ENCODE measurements around the gene ZNF710. TPM values are rescaled to one million over a fixed set of nuclear protein-coding genes. Genes with fewer than 3 reads are reported as not detected.
A peak's percentile ranks its signal among the peaks of the same experiment; 100 is the strongest.

Gene ZNF710
- total RNA-seq, 2 donors from 2014 or later: 18.1 to 34.5 TPM

GRCh38 chr15:90028376-90028944 is 27.3 kb downstream of the ZNF710 start:
- ATAC-seq (no peak), DNase-seq (no peak)
- Histone ChIP-seq H3K4me3 (no peak overlapping the region), H3K4me1 (peaks cover 74% of the 10 kb centered on the region), H3K9me3 (no peaks in the 10 kb centered on the region), H3K27ac (peak overlapping the region; percentile 28 to 84 (median 66)), H3K36me3 (replicated peaks in 1 of 2; ENCODE audit: insufficient read depth in 1 of 2, low read depth in 2 of 2) (no peaks in the 10 kb centered on the region), H3K27me3 (no peaks in the 10 kb centered on the region)
- 28 to 44% methylated on average over 5 of the region's 5 CpGs for WGBS, 2 donors
- TF ChIP-seq CTCF (IDR thresholded peaks at IDR 0.05): no peak
- no peak for TF ChIP-seq POLR2A (IDR thresholded peaks at IDR 0.05)
- intact Hi-C loops (cut with DNase I): no loop called here

GRCh38 chr15:90029024-90029423 is 27.9 kb downstream of the ZNF710 start:
- peak; percentile 91 for ATAC-seq
- peak; percentile 67 to 87 (median 80) for DNase-seq
- Histone ChIP-seq H3K4me1 (peaks cover 79% of the 10 kb centered on the region), H3K4me3 (no peak overlapping the region), H3K27ac (peak overlapping the region; percentile 46 to 84 (median 66)), H3K27me3 (no peaks in the 10 kb centered on the region), H3K9me3 (no peaks in the 10 kb centered on the region), H3K36me3 (replicated peaks in 1 of 2; ENCODE audit: insufficient read depth in 1 of 2, low read depth in 2 of 2) (no peaks in the 10 kb centered on the region)
- 17 to 20% methylated on average over 1 of the region's 1 CpG for WGBS, 2 donors
- intact Hi-C loops (cut with DNase I): no loop called here
- TF ChIP-seq POLR2A (IDR thresholded peaks at IDR 0.05): no peak
- no peak for TF ChIP-seq CTCF (IDR thresholded peaks at IDR 0.05)

GRCh38 chr15:90030376-90030775 is 29.3 kb downstream of the ZNF710 start:
- H3K36me3 ChIP-seq (replicated peaks in 1 of 2; ENCODE audit: insufficient read depth in 1 of 2, low read depth in 2 of 2): no peaks in the 10 kb centered on the region
- WGBS, 2 donors: 54 to 61% methylated on average over 8 of the region's 8 CpGs
- ATAC-seq (peak; percentile 52), DNase-seq (peak; percentile 57 to 79 (median 72))
- peak overlapping the region in 3 of 4 donors; percentile 63 to 84 (median 70) for H3K27ac ChIP-seq
- no peaks in the 10 kb centered on the region for H3K27me3 ChIP-seq
- H3K9me3 ChIP-seq: no peaks in the 10 kb centered on the region
- no peak overlapping the region for H3K4me3 ChIP-seq
- H3K4me1 ChIP-seq: peaks cover 79% of the 10 kb centered on the region
- intact Hi-C loops (cut with DNase I): no loop called here
- TF ChIP-seq POLR2A (IDR thresholded peaks at IDR 0.05): no peak
- no peak for TF ChIP-seq CTCF (IDR thresholded peaks at IDR 0.05)

GRCh38 chr15:90031231-90031791 is 30.2 kb downstream of the ZNF710 start:
- no peaks in the 10 kb centered on the region for H3K27me3 ChIP-seq
- peak overlapping the region in 2 of 4 donors; percentile 31 to 69 for H3K27ac ChIP-seq
- 46 to 70% methylated on average over 8 of the region's 8 CpGs for WGBS, 2 donors
- peak in 1 of 4 donors; percentile 54 for DNase-seq
- intact Hi-C loops (cut with DNase I): no loop called here
- H3K4me1 ChIP-seq: peaks cover 77% of the 10 kb centered on the region
- no peak overlapping the region for H3K4me3 ChIP-seq
- H3K36me3 ChIP-seq (replicated peaks in 1 of 2; ENCODE audit: insufficient read depth in 1 of 2, low read depth in 2 of 2): no peaks in the 10 kb centered on the region
- TF ChIP-seq CTCF (IDR thresholded peaks at IDR 0.05): no peak
- TF ChIP-seq POLR2A (IDR thresholded peaks at IDR 0.05): no peak
- ATAC-seq: no peak
- no peaks in the 10 kb centered on the region for H3K9me3 ChIP-seq

GRCh38 chr15:90033006-90033405 is 31.9 kb downstream of the ZNF710 start:
- TF ChIP-seq CTCF (IDR thresholded peaks at IDR 0.05): no peak
- no peak for TF ChIP-seq POLR2A (IDR thresholded peaks at IDR 0.05)
- 78 to 81% methylated on average over 5 of the region's 5 CpGs for WGBS, 2 donors
- DNase-seq: no peak

More at GRCh38 chr15:90033006-90033405, 31.9 kb downstream of the ZNF710 start:
- Histone ChIP-seq H3K4me3 (no peak overlapping the region), H3K9me3 (no peaks in the 10 kb centered on the region), H3K4me1 (peaks cover 88% of the 10 kb centered on the region), H3K27me3 (no peaks in the 10 kb centered on the region), H3K36me3 (replicated peaks in 1 of 2; ENCODE audit: insufficient read depth in 1 of 2, low read depth in 2 of 2) (no peaks in the 10 kb centered on the region), H3K27ac (peak overlapping the region in 3 of 4 donors; percentile 25 to 89 (median 81))
- ATAC-seq: no peak
- intact Hi-C loops (cut with DNase I): no loop called here
